Measurements from ENCODE around the gene DAB2IP.

- TF ChIP-seq CTCF (IDR thresholded peaks at IDR 0.05) (no peak), POLR2A (IDR thresholded peaks at IDR 0.05) (no peak)
Observed at GRCh38 chr9:121704281-121704680, 52.8 kb downstream of the DAB2IP start.
